Activated T-cell treated with anti-CD3 and anti-CD28 coated beads, Interleukin-2, amount 50 U/mL, for 72 hours (primary cell): ENCODE data around the gene CCDC74A. TPM values are rescaled to one million over a fixed set of nuclear protein-coding genes. Genes with fewer than 3 reads are reported as not detected.

Source experiments
- ATAC-seq, 2 donors: fragments of 150-1000 bp; cut with Tn5 transposase; replicated peaks in 1 of 2; 2 replicates each; pipeline ENCODE4 v1.10.0; 2021; ENCODE audit warnings: moderate library complexity in 2 of 2, mild to moderate bottlenecking in 1 of 2
- DNase-seq, 2 donors: peaks; one replicate each; pipeline ENCODE4 v3.0.0; 2021 to 2022; ENCODE audit warnings: mixed read lengths in 1 of 2
- H3K27ac Mint-ChIP-seq: one replicate; pipeline ENCODE4 v1.8.0; 2022; ENCODE audit warnings: mild to moderate bottlenecking, moderate library complexity, mixed read lengths
- H3K27me3 Mint-ChIP-seq: one replicate; pipeline ENCODE4 v1.8.0; 2022; ENCODE audit warnings: low read depth, mixed read lengths
- H3K36me3 Mint-ChIP-seq, 2 donors: one replicate each; pipeline ENCODE4 v1.8.0; 2022; ENCODE audit warnings: mixed read lengths in 2 of 2, mild to moderate bottlenecking in 1 of 2; ENCODE audit not compliant: insufficient read depth in 2 of 2
- H3K4me1 Mint-ChIP-seq: one replicate; pipeline ENCODE4 v1.8.0; 2022; ENCODE audit warnings: low read depth, mixed read lengths
- H3K4me3 Mint-ChIP-seq, 2 donors: one replicate each; pipeline ENCODE4 v1.8.0; 2022; ENCODE audit warnings: mild to moderate bottlenecking in 2 of 2, mixed read lengths in 2 of 2, moderate library complexity in 2 of 2
- H3K9me3 Mint-ChIP-seq, 2 donors: one replicate each; pipeline ENCODE4 v1.8.0; 2022; ENCODE audit warnings: mixed read lengths in 2 of 2
- total RNA-seq, 2 donors: library from RNA; stranded (reverse); gene quantifications; one replicate each; pipeline ENCODE4 v1.2.3, GENCODE V29; 2022

The CCDC74A gene
- total RNA-seq, 2 donors from 2014 or later = 2.1 to 4.3 TPM

DNA sequence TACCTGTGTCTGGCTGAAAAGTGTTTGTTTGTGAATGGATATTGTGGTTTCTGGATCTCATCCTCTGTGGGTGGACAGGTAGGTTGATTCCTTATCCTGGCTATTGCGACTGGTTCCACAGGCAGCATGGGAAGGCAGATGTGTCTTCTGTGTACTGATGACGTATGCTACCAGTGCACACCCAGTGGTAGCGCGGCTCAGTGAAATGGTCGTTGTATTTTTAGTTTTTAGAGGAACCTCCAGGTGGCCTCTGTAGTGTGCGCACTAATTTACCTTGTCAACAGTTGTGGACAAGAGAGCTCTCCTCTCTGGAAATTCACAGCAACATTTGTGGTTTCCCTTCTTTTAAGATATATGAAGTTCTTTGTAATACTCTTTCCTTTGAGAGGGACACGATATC is 52.5 kb downstream of the CCDC74A start:
- Mint-ChIP-seq H3K27ac (no peak overlapping the region), H3K4me1 (no peaks in the 10 kb centered on the region), H3K27me3 (peaks cover 59% of the 10 kb centered on the region), H3K9me3 (no peaks in the 10 kb centered on the region), H3K4me3 (no peak overlapping the region), H3K36me3 (no peaks in the 10 kb centered on the region)
- ATAC-seq (no peak), DNase-seq (no peak)

Other genes starting within 250 kb of the CCDC74A start
- gene RAB6D, start 163.7 kb upstream of the CCDC74A start, total RNA-seq = under 1 TPM in 1 of 2 donors, not detected in 1; 0.09 TPM
- not detected for gene TUBA3D, start 51.8 kb upstream of the CCDC74A start, total RNA-seq
- 100 to 1,000 TPM; 158 to 178 TPM for gene MZT2A, start 35.5 kb upstream of the CCDC74A start, total RNA-seq